Measurements from ENCODE around the gene ETV3.

ETV3 gene

GRCh38 chr1:157096881-157097280 lies 41.3 kb downstream of the ETV3 start:
- no peak for TF ChIP-seq CTCF (IDR thresholded peaks at IDR 0.05; ENCODE audit: low read depth, low read length, missing control alignments)
- H3K4me3 ChIP-seq (ENCODE audit: low read depth, low read length): no peak overlapping the region
- no peak for DNase-seq (ENCODE audit: low read depth)

- H3K4me3 ChIP-seq (ENCODE audit: low read depth, low read length): no peak overlapping the region
- TF ChIP-seq CTCF (IDR thresholded peaks at IDR 0.05; ENCODE audit: low read depth, low read length, missing control alignments): no peak
- no peak for DNase-seq (ENCODE audit: low read depth)
Observed at GRCh38 chr1:157095551-157095950, 42.6 kb downstream of the ETV3 start.

GRCh38 chr1:157095091-157095490 lies 43.1 kb downstream of the ETV3 start:
- H3K4me3 ChIP-seq (ENCODE audit: low read depth, low read length): no peak overlapping the region
- DNase-seq (ENCODE audit: low read depth): no peak
- no peak for TF ChIP-seq CTCF (IDR thresholded peaks at IDR 0.05; ENCODE audit: low read depth, low read length, missing control alignments)

- TF ChIP-seq CTCF (IDR thresholded peaks at IDR 0.05; ENCODE audit: low read depth, low read length, missing control alignments): no peak
- DNase-seq (ENCODE audit: low read depth): no peak
- no peak overlapping the region for H3K4me3 ChIP-seq (ENCODE audit: low read depth, low read length)
Observed at GRCh38 chr1:157092831-157093230, 45.4 kb downstream of the ETV3 start.

- TF ChIP-seq CTCF (IDR thresholded peaks at IDR 0.05; ENCODE audit: low read depth, low read length, missing control alignments): no peak
- no peak overlapping the region for H3K4me3 ChIP-seq (ENCODE audit: low read depth, low read length)
- DNase-seq (ENCODE audit: low read depth): no peak
Observed at GRCh38 chr1:157091668-157092273, 46.4 kb downstream of the ETV3 start.

- no peak overlapping the region for H3K4me3 ChIP-seq (ENCODE audit: low read depth, low read length)
- DNase-seq (ENCODE audit: low read depth): no peak
- TF ChIP-seq CTCF (IDR thresholded peaks at IDR 0.05; ENCODE audit: low read depth, low read length, missing control alignments): no peak
Observed at GRCh38 chr1:157091186-157091585, 47.0 kb downstream of the ETV3 start.

GRCh38 chr1:157090771-157091170 lies 47.4 kb downstream of the ETV3 start:
- DNase-seq (ENCODE audit: low read depth): no peak
- no peak overlapping the region for H3K4me3 ChIP-seq (ENCODE audit: low read depth, low read length)
- TF ChIP-seq CTCF (IDR thresholded peaks at IDR 0.05; ENCODE audit: low read depth, low read length, missing control alignments): no peak

All from GM12864 (cell line).